GM12864 (cell line): ENCODE data around the gene HLCS.

Source experiments
- DNase-seq: peaks from one replicate; pipeline ENCODE4 v3.0.0-alpha.2; 2011; ENCODE audit warnings: low read depth
- H3K4me3 ChIP-seq: 2 replicates; pipeline ENCODE4 v1.5.1; 2011; ENCODE audit warnings: mild to moderate bottlenecking, low read depth, low read length, control low read depth
- TF ChIP-seq, protein P1 (sequence below): IDR thresholded peaks from 2 replicates; pipeline ENCODE4 v1.5.1; 2011; ENCODE audit warnings: low read depth, mild to moderate bottlenecking, moderate library complexity, low read length, control low read depth, inconsistent platforms; ENCODE audit errors: missing control alignments

The HLCS gene

DNA sequence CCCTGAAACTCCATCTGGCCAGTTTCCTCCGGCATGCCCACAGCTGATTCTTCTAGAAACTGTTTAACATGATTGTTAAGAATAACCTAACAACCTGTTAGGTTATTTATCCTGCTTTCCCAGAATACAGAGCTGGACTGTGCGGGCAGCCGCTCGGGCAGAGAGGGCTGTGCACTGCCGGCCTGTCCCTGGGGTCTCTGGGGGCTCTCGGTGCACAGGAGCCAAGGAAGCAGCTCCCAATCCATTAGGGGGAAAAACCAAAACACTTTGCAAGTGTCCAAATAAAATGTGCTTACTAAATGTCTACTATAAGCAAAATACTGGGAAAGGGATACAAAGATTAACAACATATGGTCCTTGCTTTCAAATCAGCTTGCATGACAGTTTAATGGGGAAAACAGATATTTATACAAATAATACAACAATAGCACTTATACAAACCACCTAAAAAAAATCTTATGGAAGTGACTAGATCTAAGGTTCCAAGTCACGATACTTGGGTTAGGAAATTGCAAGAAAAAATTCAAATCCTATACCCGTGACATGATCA, 50.7 kb downstream of the HLCS start:
- no peak for DNase-seq
- TF ChIP-seq, protein P1, sequence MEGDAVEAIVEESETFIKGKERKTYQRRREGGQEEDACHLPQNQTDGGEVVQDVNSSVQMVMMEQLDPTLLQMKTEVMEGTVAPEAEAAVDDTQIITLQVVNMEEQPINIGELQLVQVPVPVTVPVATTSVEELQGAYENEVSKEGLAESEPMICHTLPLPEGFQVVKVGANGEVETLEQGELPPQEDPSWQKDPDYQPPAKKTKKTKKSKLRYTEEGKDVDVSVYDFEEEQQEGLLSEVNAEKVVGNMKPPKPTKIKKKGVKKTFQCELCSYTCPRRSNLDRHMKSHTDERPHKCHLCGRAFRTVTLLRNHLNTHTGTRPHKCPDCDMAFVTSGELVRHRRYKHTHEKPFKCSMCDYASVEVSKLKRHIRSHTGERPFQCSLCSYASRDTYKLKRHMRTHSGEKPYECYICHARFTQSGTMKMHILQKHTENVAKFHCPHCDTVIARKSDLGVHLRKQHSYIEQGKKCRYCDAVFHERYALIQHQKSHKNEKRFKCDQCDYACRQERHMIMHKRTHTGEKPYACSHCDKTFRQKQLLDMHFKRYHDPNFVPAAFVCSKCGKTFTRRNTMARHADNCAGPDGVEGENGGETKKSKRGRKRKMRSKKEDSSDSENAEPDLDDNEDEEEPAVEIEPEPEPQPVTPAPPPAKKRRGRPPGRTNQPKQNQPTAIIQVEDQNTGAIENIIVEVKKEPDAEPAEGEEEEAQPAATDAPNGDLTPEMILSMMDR = no peak
- no peak overlapping the region for H3K4me3 ChIP-seq

DNA sequence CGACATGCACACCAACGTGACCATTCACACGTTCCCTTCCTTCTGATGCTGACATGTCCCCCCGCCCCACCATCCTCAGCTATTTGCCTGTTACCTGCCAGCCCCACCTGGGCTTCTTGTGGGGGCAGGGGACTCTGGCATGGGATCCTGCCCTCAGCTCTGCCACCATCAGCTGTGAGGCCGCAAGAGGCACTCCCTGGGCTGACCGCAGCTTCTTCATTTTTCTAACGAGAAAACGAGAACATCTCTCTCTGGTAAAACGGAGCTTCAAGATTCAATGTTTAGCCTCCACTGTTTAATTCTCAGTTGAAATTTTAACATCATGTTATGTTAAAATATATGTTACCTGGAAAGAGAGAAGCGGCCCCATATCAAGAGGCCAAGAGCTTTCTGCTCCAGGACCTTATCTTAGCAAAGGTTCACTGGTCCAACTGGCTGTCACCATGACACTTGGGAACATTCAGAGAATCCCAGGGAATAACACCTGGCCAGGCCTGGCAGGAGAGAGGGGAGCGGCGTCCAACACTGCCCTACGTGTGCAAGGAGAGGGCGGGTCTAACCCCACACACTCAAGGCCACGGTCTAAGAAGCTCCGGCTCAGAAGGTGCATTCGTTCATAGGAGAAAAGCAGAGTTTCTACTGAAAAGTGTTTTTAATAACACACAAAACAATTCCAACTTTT, 51.3 kb downstream of the HLCS start:
- no peak for DNase-seq
- TF ChIP-seq, protein P1 = no peak
- H3K4me3 ChIP-seq = no peak overlapping the region

DNA sequence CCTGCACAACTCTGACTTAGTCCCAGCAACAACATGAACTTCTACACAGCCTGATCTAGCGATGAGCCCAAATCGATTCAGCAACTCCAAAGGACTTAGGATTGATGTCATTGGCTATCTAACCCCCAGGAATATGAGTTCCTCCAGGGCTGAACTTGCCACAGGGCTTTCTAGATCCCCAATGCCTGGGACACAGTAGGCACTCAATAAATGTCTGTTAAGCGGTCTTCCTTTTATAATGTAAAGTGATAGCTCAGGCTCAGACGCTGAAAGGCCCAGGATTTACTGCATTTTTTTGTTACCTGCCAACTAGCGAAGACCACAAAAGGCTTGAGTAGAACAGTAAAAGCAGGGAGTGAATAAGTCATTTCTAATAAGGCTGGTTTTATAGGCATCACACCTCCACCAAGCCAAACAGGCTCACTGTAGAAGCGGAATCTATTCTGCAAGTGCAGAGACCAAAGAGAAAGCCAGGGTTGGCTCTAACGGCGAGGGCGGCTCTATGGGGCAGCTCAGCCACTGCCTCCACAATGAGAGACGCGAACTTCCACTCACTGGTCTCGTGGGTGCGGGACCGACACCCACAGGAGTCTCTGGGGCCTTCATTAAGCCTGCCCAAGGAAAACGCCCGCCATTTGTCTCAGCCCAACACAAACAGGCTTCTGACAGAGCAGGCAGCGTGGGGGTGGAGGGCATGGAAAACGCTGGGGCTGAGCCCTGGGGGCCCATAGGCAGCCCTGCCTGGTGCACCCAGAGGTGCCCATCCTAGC, 52.0 kb downstream of the HLCS start:
- no peak overlapping the region for H3K4me3 ChIP-seq
- TF ChIP-seq, protein P1 = no peak
- no peak for DNase-seq

- H3K4me3 ChIP-seq = no peak overlapping the region
- no peak for DNase-seq
- TF ChIP-seq, protein P1 = no peak
These were observed 53.0 kb downstream of the HLCS start for GRCh38 chr21:36913247-36914169.

DNA sequence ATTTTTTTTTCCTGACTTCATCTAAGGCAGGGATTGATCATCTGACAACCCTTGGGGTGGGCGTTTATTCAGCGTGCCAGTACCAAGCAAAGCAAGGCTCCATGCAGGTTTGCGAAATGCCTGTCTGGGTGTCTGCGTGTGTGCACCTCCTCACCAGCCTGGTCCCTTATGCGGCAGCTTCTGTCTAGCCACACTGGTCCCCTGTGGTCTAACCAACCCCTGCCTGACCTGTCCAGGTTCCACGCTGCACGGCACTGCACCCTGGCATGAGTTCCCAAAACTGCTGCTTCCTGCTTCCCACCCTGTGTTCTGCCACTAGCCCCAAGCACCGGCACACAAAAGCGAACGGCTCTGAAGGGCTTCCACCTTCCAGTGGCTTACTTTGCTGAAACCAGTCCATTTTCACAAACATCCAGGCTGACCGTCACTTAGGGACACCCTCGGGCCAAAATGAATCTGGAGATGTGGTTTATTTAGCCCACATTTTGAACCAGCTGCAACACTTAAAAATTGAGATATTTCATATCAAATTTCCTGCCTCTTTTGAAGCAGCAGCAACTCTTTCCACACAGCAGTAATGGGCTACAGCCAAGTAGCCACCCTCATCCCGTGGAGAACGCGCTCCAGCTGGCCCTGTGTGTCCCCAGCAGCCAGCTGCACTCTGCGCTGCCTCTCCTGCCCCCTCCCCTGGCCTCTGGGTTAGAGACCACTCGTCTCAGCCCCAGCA, 55.7 kb downstream of the HLCS start:
- DNase-seq = no peak
- TF ChIP-seq, protein P1 = no peak
- H3K4me3 ChIP-seq = no peak overlapping the region
